OCI-LY3 (cell line): ENCODE measurements around the gene PTGS1.

Experiments used
- H2AFZ ChIP-seq: fragments of 200-600, 300-600 bp; shearing (Covaris generic); 2 replicates; pipeline ENCODE4 v1.6.0; 2014; ENCODE audit warnings: antibody characterized with exemption, low read depth, low read length
- H3K27ac ChIP-seq: fragments of 200-600, 300-600 bp; sonication (generic); 2 replicates; pipeline ENCODE4 v1.5.1; 2014; ENCODE audit warnings: mild to moderate bottlenecking, low read length, moderate library complexity, mixed read lengths
- H3K27me3 ChIP-seq: fragments of 200-600, 300-600 bp; sonication (generic); 2 replicates; pipeline ENCODE4 v1.6.1; 2014; ENCODE audit warnings: low read depth, low read length, mixed read lengths
- H3K36me3 ChIP-seq: fragments of 200-600, 300-600 bp; sonication (generic); replicated peaks from 2 replicates; pipeline ENCODE3; 2014; ENCODE audit warnings: low read depth, low read length, mixed read lengths
- H3K4me1 ChIP-seq: fragments of 300-600, 200-600 bp; sonication (generic); 2 replicates; pipeline ENCODE4 v1.6.1; 2014; ENCODE audit warnings: low read length, mixed read lengths
- H3K4me2 ChIP-seq: fragments of 200-600, 300-600 bp; sonication (generic); 2 replicates; pipeline ENCODE4 v1.6.1; 2014; ENCODE audit warnings: low read length, mixed read lengths
- H3K4me3 ChIP-seq: fragments of 300-600, 200-600 bp; sonication (generic); 2 replicates; pipeline ENCODE4 v1.5.1; 2014; ENCODE audit warnings: antibody characterized with exemption, mild to moderate bottlenecking, low read length, moderate library complexity
- H3K79me2 ChIP-seq: fragments of 300-600, 200-600 bp; shearing (Covaris generic); 2 replicates; pipeline ENCODE4 v1.6.1; 2014; ENCODE audit warnings: mild to moderate bottlenecking, low read length, mixed read lengths
- H3K9ac ChIP-seq: fragments of 300-600, 200-600 bp; shearing (Covaris generic); 2 replicates; pipeline ENCODE4 v1.6.0; 2014; ENCODE audit warnings: mild to moderate bottlenecking, low read length, moderate library complexity
- H3K9me3 ChIP-seq: fragments of 200-600, 300-600 bp; shearing (Covaris generic); 2 replicates; pipeline ENCODE4 v1.6.1; 2014; ENCODE audit warnings: low read length, mixed read lengths; ENCODE audit not compliant: insufficient read depth
- H4K20me1 ChIP-seq: fragments of 200-600, 300-600 bp; sonication (generic); 2 replicates; pipeline ENCODE4 v1.6.1; 2016; ENCODE audit warnings: low read length, mixed read lengths; ENCODE audit not compliant: insufficient read depth
- CTCF ChIP-seq: fragments of 200-600, 300-600 bp; sonication (generic); IDR thresholded peaks from 2 replicates; pipeline ENCODE4 v1.5.1; 2014; ENCODE audit warnings: antibody characterized with exemption, low read length, low read depth
- EZH2phosphoT487 ChIP-seq: fragments of 200-600 bp; shearing (Covaris generic); IDR thresholded peaks from 2 replicates; pipeline ENCODE4 v1.6.1; 2018; ENCODE audit warnings: antibody characterized with exemption, mixed run types, low read depth

PTGS1 gene

GRCh38 chr9:122366074-122366660 lies 4.7 kb upstream of the PTGS1 start:
- Histone ChIP-seq H4K20me1 (no peaks in the 10 kb centered on the region), H3K79me2 (peaks cover 2% of the 10 kb centered on the region; the same call in 1 of the 2 replicates), H3K4me2 (no peak overlapping the region), H3K36me3 (no peaks in the 10 kb centered on the region), H2AFZ (no peak overlapping the region), H3K4me1 (peaks cover 20% of the 10 kb centered on the region), H3K4me3 (no peak overlapping the region), H3K27ac (no peak overlapping the region), H3K9me3 (no peaks in the 10 kb centered on the region), H3K9ac (no peak overlapping the region), H3K27me3 (no peaks in the 10 kb centered on the region)
- TF ChIP-seq CTCF, result no peak
- no peak for TF ChIP-seq EZH2phosphoT487

GRCh38 chr9:122367065-122367464 lies 3.8 kb upstream of the PTGS1 start:
- H3K4me2 ChIP-seq, result no peak overlapping the region
- no peaks in the 10 kb centered on the region for H3K27me3 ChIP-seq
- no peaks in the 10 kb centered on the region for H3K9me3 ChIP-seq
- no peak overlapping the region for H3K4me3 ChIP-seq
- peaks cover 26% of the 10 kb centered on the region for H3K4me1 ChIP-seq
- no peak overlapping the region for H2AFZ ChIP-seq
- no peak overlapping the region for H3K27ac ChIP-seq
- H3K79me2 ChIP-seq, result peaks cover 11% of the 10 kb centered on the region
- H3K36me3 ChIP-seq, result peaks cover 6% of the 10 kb centered on the region
- no peaks in the 10 kb centered on the region for H4K20me1 ChIP-seq
- TF ChIP-seq CTCF (no peak), EZH2phosphoT487 (no peak)
- H3K9ac ChIP-seq, result no peak overlapping the region

GRCh38 chr9:122367774-122368460 lies 2.9 kb upstream of the PTGS1 start:
- peaks cover 35% of the 10 kb centered on the region for H3K4me1 ChIP-seq
- H3K27ac ChIP-seq, result no peak overlapping the region
- no peak for TF ChIP-seq EZH2phosphoT487
- no peak for TF ChIP-seq CTCF
- no peaks in the 10 kb centered on the region for H4K20me1 ChIP-seq
- no peak overlapping the region for H3K4me2 ChIP-seq
- peaks cover 15% of the 10 kb centered on the region for H3K36me3 ChIP-seq
- no peaks in the 10 kb centered on the region for H3K9me3 ChIP-seq
- H3K9ac ChIP-seq, result no peak overlapping the region
- no peak overlapping the region for H3K4me3 ChIP-seq
- no peaks in the 10 kb centered on the region for H3K27me3 ChIP-seq
- H3K79me2 ChIP-seq, result peaks cover 20% of the 10 kb centered on the region
- H2AFZ ChIP-seq, result no peak overlapping the region

DNA sequence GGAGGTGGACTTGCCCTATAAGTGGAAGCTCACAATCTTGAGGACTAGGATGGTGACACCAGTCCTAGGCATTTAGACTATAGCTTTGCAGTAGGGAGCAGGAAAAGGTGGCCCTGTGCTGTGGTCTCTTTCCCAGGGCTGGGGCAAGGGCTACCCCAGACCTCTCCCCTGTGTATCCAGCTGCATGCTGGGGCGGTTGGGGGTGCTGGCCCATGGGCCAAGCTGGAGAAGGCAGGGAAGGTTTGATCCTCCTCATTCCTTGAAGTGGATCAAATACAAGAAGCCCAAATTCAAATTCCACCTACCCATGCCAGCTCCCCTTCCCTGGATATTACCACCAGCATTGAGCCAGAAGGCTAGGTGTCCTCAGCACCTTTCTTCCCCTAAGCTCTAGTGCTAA lies 2.2 kb upstream of the PTGS1 start:
- H3K4me2 ChIP-seq, result no peak overlapping the region
- H3K27ac ChIP-seq, result no peak overlapping the region
- no peak overlapping the region for H2AFZ ChIP-seq
- no peak overlapping the region for H3K9ac ChIP-seq
- H3K4me1 ChIP-seq, result peaks cover 42% of the 10 kb centered on the region
- no peak for TF ChIP-seq CTCF
- no peaks in the 10 kb centered on the region for H3K27me3 ChIP-seq
- peaks cover 18% of the 10 kb centered on the region for H3K36me3 ChIP-seq
- H3K79me2 ChIP-seq, result peaks cover 27% of the 10 kb centered on the region
- no peaks in the 10 kb centered on the region for H4K20me1 ChIP-seq
- H3K9me3 ChIP-seq, result no peaks in the 10 kb centered on the region
- H3K4me3 ChIP-seq, result no peak overlapping the region
